Activated gamma-delta T cell treated with Interleukin-2 at 50 U/mL for 16 hours (primary cell): ENCODE results near the gene IGSF21.

Experiments
- DNase-seq: peaks from one replicate; pipeline ENCODE4 v3.0.0-alpha.2; 2020

IGSF21 gene

DNA sequence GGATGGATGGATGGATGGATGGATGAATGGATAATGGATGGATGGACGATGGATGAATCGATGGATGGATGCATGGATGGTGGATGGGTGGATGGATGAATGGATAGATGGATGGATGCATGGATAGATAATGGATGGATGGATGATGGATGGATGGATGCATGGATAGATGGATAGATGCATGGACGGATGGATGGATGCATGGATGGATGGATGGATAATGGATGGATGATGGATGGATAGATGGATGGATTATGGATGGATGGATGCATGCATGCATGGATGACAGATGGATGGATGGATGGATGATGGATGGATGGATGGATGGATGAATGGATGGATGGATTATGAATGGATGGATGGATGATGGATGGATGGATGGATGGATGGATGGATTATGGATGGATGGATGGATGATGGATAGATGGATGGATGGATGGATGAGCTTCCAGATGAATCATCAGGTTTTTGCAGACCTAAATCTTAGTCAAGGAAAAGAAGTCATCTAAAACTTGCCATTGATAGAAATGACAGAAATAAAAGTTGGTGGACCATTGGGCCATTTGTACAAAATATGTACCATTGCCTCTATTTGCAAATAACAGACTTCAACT is 197.7 kb downstream of the IGSF21 start:
- no peak for DNase-seq

DNA sequence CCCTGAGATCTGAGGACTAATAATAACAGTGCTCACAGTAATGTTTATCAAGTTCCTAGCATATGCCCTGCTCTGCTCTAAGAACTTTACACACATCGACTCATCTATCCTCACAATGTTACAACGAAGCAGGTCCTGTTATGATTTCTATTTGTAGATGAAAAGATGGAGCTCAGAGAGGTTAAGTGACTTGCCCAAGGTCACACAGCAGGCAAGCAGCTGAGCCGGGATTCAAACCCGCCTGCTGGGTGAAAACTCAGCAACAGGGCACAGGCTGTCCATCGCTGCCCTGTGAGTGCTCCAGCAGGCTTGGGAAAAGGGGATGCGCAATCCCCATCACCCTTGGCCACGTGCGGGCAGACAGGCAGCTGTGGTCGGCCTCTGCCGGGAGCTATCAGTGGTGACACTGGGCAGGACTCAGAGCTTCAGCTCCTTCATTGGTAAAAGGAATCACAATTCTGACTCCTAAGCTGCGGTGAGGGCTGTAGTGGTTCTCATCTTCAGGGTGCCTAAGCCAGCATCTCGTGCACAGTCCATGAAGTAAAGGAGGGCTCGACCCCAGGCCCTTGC is 199.8 kb downstream of the IGSF21 start:
- no peak for DNase-seq

DNA sequence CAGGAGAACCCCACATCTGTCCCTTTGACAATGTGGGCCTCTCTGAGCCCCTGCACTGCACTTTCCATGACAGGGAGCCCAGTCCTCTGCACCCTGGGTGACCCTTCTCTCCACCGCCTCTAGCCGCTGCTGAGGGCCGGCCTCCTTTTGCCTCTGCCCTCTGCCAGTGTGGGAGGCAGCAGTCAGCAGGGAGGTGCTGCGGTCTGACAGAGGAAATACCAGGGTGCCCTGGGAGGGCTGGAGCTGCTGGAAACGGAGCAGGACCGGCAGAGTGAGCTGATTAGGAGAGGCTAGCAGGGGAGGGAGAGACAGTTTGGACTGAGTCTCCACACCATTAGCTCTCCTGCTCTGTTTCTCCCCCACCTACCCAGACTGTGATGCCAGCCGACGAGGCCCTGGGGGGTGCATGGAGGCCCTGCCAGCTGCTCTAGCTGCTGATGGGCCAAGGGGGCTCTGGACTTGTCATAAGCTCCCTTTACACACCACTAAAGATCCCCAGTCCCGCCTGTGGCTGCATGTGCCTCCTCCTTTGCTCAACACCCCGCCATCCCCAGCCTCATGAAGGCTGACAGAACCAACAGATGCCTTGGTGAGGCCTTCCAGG is 202.1 kb downstream of the IGSF21 start:
- no peak for DNase-seq

DNA sequence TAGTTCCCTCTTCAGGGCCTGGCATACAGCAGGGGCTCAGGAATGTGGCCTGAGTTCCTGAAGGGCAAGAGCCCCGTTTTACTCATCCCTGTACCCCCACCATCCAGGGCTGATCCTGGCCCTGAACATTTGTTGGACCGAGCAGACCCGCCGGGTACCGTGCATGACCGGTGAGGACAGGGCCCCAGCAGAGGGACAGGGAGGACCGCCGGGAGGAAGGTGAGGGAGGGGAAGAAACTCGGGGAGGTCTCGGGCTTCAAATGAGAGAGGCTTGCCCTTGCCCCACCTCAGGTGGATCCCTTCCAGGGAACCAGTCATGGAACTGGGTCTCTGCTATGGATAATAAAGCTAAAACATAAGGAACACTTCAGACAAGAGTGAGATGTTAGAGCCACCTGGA is 205.4 kb downstream of the IGSF21 start:
- no peak for DNase-seq

DNA sequence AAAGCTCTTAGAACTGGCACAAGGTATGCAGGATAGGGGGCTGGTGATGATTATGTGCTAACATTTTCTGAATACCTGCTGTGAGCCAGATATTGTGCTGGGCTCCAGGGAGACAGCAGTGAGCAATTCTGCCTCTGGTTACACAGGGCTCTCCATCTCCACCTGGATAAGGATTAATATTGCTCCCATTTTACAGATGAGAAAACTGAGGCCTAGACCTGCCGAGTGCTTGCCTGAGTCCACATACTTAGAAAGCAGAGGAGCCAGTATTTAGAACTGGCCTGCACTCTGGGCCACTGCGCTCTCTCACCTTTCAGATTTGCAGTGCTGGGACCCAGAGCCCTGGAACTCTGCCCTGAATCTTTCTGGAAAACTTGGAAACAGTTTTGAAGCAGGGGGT is 205.9 kb downstream of the IGSF21 start:
- DNase-seq, result no peak

DNA sequence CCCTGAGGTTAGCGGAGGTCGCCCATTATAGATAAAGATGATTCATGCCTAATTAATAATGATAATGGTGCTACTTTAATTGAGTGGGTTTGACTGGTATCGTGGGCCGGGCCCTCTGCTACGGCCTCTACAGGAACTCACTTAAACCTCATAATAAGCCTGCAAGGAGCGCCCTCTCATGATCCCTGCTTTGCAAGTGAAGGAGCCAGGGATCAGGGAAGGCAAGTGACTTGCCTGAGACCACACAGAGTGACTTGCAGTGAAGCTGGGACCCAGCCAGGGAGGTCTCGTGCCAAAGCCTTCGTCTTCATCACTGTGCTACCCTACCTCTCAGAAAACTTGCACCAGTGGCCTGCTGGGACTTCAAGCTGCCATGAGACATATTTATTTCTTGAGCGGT is 206.8 kb downstream of the IGSF21 start:
- no peak for DNase-seq

DNA sequence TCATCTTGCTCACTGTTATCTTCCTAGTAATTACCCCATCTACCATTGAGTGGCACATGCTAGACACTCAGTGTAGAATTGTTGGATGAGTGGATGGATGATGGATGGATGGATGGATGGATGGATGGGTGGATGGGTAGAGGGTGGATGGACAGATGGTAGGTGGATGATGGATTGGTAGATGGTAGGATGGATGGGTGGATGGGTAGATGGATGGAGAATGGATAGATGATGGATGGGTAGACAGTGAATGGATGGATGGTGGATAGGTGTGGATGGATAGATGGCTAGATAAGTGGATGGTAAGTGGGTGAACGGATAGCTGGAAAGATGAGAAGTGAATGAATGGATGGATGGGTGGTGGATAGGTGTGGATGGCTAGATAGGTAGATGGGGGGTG is 207.9 kb downstream of the IGSF21 start:
- no peak for DNase-seq

DNA sequence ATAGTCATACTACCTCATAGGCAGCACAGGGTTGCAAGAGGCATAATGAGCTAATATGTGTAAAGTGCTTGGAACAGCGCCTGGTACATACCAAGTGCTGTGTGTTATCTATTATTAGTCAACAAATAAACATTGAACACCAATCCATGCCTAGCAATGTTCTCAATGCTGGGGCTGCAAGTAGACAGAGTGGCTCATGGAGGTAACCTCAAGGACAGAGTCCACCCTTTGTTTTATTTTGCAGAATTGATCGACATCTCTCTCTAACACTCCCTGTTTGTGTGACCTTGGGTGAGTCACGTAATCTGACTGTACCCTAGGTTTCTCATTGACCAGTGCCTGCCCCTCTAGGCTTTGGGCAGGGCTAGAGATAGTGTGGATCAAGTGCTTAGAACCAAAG is 209.2 kb downstream of the IGSF21 start:
- no peak for DNase-seq

DNA sequence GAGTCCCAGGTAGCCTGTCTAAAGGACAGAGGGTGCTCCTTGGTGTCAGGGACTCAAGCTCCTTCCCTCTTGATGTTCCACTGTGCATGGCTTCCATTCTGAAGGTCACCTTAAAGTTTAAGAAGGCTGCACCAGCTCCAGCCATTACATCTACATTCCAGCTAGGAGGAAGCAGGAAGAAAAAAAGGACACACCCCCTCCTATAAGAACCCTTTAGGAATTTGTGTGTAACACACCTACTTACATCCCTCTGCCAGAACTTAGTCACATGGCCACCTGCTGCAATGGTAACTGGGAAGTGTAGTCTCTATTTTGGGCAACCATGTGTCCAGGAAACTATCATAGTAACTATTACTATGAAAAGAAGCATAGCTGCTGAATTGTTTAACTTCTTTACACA is 211.5 kb downstream of the IGSF21 start:
- DNase-seq, result no peak

DNA sequence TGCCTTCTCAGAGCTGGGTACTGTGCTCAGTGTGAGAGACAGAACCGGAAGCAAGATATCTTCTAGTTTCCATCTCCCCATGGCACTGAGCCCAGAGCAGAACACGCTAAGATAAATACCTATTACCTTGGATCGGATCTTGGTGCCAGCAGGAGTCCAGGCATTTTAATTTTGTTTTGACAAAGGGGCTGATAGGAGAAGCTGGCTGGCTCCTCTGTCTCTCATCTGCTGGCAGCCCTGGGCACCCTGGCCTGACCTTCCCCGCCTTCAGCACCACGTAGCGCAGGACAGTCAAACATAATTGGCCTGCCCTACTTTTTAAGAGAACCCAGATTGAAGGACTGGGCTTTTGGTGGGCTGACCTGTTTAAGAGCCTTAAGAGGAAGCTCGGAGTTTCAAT is 212.5 kb downstream of the IGSF21 start:
- no peak for DNase-seq

DNA sequence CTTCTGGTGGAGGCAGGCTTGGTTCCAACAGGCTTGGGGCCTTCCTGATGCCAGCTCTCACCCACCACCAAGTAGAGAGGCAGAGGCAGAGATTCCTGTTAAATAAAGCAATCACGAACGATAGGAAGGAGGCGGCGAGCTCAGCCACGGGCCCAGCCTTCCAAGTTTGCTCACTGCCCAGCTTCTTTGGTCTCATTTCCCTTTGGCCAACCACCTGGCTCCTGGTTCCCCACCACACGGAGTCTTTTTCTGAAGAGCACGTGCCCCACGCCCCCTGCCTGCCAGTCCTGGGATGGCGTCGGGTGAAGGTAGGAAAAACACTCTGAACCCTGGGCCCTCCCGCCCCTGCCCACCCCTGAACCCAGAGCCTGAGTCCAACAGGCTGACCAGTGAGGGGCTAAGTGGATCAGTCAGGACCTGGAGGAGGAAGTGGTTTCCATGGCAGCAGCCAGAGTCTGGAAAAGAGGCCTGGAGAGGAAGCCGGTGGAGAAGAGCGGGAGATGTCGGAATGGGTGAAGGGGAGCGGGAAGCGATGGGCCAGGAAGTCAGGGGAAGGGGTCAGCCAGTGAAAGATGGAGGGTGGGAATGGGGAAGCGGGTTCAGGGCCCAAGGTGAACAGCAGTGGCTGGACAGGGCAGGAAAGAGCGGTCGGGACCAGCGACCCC is 214.9 kb downstream of the IGSF21 start:
- DNase-seq, result no peak

DNA sequence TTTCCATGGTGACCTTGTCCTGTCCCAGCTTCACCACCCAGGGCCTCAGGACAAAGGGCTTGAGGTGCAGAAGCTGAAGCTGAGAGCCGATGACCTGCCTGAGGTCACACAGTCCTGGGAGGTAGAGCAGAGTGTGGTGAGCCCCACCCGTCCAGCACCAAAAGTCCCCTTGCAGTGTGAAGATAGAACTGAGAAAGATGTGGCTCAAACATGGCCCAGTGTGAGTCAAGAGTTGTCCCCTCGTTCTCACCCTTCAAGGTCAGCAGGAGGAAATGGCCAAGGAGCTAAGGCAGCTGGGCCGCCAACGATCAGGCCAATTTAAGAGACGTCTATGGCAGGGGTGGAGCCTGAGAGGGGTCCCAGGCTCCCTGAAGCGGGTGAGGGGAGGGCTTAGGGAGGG is 215.7 kb downstream of the IGSF21 start:
- no peak for DNase-seq

DNA sequence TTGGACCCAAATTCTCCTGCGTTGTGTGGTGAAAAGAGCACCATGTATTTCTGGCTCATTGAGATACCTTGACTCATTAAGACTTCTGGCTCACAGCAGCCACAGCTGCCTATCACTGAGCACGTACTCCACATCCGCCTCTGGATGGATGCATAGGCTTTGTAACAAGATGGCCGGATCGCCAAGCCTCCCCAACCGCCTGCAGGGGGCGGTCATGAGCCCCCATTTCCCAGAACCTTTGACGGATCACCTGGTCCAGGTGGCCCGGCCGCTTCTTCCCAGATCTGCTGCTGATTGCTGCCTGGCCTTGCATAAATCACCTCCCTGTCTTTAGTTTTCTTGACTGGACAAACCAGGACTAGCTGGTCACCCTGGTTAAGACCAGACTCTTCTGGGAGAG is 216.6 kb downstream of the IGSF21 start:
- DNase-seq, result no peak

DNA sequence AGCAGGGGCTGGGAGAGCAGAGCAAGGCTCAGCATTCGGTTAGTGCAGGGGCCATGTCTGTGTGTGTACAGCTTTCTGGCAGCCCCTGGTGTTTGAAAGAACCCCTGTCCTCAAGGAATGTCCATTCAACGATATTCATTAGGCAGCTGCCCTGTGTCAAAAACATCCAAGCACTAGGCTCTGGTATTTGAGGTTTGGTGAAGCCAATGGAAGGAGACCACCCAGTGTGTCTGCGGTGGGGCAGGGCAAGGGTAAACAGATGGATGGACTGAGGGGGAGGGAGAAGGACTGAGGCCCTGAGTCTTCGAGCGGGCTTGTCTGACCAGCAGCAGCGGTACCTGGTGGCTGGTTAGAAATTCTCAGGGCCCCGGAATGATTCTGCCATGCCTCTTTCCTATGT is 217.5 kb downstream of the IGSF21 start:
- DNase-seq, result no peak

DNA sequence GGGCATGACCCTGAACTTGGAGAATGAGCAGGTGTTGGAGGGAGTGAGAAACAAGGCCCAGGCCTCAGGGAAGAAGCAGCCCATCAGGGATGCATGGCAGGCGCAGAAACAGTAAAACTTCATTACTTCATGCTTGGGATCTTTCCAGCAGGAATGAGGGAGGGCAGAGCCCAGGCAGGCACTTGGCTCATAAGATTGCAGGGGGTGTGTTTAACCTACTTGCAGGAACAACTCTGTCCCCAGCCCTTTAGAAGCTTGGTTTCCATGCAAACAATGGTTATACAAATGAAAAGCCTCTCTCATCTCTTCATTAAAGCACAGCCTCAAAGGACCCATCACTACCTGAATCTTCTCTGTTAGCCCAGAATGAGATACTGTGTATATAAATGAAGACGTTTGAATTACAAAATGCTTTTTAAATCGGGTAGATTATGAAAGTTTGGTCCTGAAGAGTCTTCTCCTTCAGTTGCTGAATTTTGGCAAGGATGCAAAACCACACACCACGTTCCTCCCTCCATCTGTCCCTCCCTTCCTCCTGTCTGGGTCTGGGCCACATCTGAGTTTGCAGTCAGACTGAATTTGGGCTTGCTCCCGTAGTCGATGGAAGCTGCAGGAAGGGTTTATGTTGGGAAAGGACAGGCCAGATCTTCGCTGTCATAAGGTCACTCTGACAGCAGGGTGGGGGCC is 218.8 kb downstream of the IGSF21 start:
- DNase-seq, result no peak

DNA sequence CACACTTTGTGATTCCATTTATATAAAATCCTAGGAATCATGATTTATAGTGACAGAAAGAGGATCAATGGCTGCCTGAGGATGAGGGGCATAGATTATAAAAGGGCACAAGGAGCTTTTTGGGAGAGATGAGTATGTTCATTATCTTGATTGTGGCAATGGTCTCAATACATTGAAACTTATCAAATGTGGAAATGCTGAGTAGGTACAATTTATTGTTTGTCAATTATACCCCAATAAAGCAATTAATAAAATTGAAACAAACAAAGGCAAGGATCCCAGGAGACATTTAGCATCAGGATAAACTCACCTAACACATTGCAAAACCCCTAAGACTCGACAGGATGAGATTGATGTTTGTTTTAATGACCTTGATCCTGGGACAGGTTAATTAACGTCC is 220.1 kb downstream of the IGSF21 start:
- DNase-seq, result no peak

DNA sequence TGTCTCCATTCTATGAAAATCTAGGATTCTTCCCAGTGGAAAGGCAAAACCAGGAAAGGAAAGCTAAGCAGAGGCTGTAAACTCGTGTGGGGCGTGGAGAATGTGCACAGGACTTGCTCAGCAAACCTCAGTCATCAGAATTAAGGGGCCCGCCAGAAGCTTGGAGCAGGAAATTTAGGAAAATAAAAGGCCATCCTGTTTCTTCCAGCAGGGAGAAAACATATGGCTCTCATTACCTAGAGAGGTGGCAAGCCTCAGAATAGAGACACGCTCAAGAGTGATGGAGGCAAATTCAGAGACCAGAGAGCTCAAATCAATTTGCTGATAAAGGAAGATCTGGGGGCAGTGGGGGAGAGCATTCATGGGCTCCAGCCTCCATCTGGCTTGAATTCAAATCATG is 221.2 kb downstream of the IGSF21 start:
- DNase-seq, result no peak

DNA sequence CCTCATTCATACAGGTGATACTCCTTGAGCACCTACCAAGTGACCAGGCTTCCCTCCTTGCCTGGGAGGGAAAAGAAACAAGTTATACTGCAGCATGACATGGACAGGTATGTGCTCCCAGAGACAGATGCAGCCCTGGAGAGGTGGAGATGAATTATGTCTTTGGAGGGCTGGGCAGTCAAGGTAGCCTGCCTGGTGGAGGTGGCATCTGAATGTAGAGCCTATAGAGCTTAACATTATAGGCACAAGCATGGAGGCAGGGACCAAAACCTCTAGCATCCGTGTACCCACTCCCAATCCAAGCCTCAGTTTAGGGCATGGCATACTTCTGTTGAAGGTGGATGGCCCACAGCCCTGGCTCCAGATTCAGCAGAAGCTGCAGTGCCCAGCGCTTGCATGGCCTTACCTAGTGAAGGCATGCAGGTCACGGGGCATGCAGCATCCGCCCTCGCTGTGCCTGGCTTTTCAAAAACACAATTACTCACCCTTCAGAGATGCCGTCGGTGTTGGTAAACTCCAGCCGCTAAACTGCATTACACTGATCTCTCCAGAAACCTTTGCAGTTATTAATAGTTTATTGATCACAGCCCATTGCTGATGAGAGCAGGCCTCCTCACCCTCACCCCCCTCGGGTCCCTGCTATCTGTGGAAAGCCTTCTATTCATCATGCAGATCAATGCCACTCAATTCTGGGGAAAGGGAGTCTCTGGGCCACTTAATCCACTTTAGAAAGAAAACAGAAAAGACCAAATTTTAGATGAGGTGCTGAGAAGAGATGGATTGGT is 222.1 kb downstream of the IGSF21 start:
- no peak for DNase-seq

DNA sequence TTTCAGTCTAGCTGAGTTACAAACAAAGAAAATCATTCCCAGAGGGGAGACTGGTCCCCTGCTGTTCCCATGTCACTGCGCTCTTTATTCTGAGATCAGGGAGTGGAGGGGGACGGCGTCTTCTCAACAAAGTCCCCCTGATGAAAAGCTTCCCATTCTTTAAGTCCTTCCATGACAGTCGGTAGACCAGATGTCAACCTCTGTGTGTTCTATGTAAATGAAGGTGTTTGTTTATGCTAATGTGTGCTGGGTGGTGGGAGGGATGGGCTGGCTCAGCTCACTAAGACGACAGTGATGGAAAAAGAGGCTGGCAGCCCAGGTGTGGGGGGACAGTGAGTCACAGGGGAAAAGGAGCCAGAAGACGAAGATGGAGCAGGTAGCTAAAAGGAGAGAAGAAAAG is 225.0 kb downstream of the IGSF21 start:
- DNase-seq, result no peak

DNA sequence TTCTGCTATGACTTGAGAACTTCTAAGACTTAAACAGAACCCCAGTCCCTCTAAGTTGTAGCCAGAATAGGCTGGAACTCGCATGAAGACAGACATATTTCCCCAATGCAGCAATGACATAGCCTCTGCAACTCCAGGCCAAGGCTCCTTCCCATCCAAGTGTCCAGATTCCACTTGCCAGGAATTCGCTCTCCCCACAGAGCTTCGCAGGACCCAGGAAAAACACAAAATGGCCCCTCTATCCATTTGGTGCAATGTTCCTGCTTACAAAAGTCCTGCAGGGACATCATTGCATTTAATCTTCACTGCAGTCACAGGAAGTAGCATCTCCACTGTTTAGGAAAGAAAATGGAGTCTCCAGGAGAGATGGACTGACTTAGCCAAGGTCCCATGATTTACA is 225.6 kb downstream of the IGSF21 start:
- no peak for DNase-seq

DNA sequence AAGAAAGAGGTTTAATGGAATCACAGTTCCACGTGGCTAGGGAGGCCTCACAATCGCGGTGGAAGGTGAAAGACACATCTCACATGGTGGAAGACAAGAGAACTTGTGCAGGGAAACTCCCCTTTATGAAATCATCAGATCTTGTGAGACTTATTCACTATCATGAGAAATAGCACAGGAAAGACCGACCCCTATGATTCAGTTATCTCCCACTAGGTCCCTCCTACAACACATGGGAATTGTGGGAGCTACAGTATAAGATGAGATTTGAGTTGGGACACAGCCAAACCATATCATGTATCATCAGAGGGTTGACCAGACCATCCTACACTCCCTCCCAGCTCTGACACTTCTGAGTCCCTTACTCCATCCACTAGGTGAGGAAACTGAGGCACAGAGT is 229.2 kb downstream of the IGSF21 start:
- DNase-seq, result no peak

DNA sequence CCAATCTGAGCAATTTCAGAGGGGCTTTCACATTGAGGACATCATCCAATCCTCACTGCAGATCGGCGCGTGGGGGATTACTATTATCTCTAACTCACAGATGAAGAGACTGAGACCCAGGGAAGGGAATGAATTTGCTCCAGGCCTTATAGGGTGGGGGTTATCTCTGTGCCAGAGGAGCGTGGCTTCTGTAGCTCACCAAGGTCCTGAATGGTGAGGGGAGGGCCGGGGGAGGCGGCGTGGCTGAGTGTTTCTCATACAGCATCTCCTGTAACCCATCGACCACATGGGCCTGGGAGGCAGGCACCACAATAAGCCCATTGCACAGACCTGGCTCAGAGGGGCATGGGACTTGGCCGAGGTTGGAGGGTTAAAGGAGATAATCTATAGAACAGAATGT is 230.2 kb downstream of the IGSF21 start:
- no peak for DNase-seq

DNA sequence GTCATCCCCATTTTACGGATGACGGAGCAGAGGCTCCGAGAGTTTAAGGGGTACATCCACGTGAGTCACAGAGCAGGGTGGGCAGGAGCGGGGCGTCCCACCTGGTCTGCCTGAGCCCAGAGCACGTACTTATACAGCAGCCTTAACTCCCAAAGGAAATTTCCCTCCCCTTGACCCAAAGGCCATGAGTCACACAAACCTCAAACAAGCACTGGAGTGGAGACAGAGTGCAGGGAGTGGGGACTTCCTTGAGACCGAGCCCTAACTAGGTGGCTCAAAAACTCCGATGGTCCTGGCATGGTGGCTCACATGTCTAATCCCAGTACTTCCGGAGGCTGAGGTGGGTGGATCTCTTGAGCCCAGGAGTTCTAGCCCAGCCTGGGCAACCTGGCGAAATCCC is 231.6 kb downstream of the IGSF21 start:
- DNase-seq, result no peak
